Sigmoid colon (tissue), 4 donors: ENCODE measurements around the gene EID3.

Experiments used
- CTCF ChIP-seq, 4 experiments: fragments of 450-650 bp in 3 of 4; fragments of 200-600 bp in 1 of 4; IDR thresholded peaks; one replicate each; pipeline ENCODE4 v1.5.1; 2016 to 2019; ENCODE audit warnings: antibody characterized with exemption in 4 of 4, mild to moderate bottlenecking in 3 of 4, moderate library complexity in 2 of 4
- EP300 ChIP-seq, 4 donors: sonication (generic); formaldehyde crosslinking; IDR thresholded peaks; one replicate each; pipeline ENCODE4 v1.6.1; 2017; ENCODE audit warnings: antibody characterized with exemption in 4 of 4
- POLR2AphosphoS5 ChIP-seq, 4 donors: sonication (generic); formaldehyde crosslinking; IDR thresholded peaks; one replicate each; pipeline ENCODE4 v1.6.1; 2017; ENCODE audit warnings: antibody characterized with exemption in 4 of 4

DNA sequence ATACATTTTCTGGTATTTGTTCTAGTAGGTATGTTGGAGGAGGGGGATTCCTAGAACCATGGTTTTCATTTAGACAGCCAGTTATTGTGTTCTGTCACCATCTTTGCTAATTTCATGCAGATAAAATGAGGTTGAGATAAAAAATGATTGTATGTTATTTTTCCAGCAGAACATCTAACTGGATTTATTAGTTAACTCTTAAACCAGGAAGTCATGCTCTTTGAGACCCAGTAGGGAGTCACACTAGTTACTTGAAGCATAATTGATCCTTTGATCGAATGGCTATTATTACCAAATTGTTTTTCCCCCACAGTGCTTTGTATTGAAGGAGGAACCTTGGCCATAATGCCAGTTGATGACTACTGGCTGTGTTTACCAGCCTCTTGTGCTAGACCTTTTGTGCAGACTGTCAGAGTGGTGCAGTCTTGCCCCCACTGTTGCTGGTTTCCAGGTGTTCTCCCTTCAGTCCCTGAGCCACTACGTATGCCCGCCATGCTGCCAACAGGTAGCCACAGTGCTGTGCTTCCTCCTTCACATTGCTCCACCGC lies 6.0 kb downstream of the EID3 start:
- TF ChIP-seq EP300 (IDR thresholded peaks at IDR 0.05) (no peak), POLR2AphosphoS5 (IDR thresholded peaks at IDR 0.05) (no peak), CTCF (IDR thresholded peaks at IDR 0.05) (no peak)
